Right lobe of liver (tissue), 4 donors: ENCODE results near the gene EML5.

ENCODE experiments used
- CTCF ChIP-seq, 4 donors: fragments of 200-600 bp in 3 of 4; fragments of 450-650 bp in 1 of 4; IDR thresholded peaks; one replicate each; pipeline versions ENCODE4 v1.5.1 to v1.8.0; 2016 to 2022; ENCODE audit warnings: antibody characterized with exemption in 4 of 4, mild to moderate bottlenecking in 2 of 4
- POLR2A ChIP-seq: fragments of 450-650 bp; IDR thresholded peaks from one replicate; pipeline ENCODE4 v1.6.1; 2017; ENCODE audit warnings: antibody characterized with exemption, mild to moderate bottlenecking
- donor health status: DM: no; HTN: no; CAD: no.
- donor health status: DM: no; HTN: no; CAD: no.
- donor health status: DM: no; HTN: yes; CAD: no.

- TF ChIP-seq CTCF (IDR thresholded peaks at IDR 0.05) (no peak), POLR2A (no peak)
These were observed 187.2 kb downstream of the EML5 start for GRCh38 chr14:88605594-88605993.
